Diencephalon (tissue), 1 donor: Measurements from ENCODE around the gene EIF3A. TPM values are rescaled to one million over a fixed set of nuclear protein-coding genes. Genes with fewer than 3 reads are reported as not detected.

Experiments used
- small RNA-seq: library from RNA; depleted of rRNA; stranded (forward); fragments of <200 nt; gene quantifications from one replicate; pipeline ENCODE3, GENCODE V24; 2014
- total RNA-seq: library from RNA; depleted of rRNA; stranded (reverse); fragments of >200 nt; gene quantifications from one replicate; pipeline ENCODE4 v1.2.3, GENCODE V29; 2014

EIF3A gene, protein sequence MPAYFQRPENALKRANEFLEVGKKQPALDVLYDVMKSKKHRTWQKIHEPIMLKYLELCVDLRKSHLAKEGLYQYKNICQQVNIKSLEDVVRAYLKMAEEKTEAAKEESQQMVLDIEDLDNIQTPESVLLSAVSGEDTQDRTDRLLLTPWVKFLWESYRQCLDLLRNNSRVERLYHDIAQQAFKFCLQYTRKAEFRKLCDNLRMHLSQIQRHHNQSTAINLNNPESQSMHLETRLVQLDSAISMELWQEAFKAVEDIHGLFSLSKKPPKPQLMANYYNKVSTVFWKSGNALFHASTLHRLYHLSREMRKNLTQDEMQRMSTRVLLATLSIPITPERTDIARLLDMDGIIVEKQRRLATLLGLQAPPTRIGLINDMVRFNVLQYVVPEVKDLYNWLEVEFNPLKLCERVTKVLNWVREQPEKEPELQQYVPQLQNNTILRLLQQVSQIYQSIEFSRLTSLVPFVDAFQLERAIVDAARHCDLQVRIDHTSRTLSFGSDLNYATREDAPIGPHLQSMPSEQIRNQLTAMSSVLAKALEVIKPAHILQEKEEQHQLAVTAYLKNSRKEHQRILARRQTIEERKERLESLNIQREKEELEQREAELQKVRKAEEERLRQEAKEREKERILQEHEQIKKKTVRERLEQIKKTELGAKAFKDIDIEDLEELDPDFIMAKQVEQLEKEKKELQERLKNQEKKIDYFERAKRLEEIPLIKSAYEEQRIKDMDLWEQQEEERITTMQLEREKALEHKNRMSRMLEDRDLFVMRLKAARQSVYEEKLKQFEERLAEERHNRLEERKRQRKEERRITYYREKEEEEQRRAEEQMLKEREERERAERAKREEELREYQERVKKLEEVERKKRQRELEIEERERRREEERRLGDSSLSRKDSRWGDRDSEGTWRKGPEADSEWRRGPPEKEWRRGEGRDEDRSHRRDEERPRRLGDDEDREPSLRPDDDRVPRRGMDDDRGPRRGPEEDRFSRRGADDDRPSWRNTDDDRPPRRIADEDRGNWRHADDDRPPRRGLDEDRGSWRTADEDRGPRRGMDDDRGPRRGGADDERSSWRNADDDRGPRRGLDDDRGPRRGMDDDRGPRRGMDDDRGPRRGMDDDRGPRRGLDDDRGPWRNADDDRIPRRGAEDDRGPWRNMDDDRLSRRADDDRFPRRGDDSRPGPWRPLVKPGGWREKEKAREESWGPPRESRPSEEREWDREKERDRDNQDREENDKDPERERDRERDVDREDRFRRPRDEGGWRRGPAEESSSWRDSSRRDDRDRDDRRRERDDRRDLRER (N-terminal part only)
- 75.2 TPM for total RNA-seq

DNA sequence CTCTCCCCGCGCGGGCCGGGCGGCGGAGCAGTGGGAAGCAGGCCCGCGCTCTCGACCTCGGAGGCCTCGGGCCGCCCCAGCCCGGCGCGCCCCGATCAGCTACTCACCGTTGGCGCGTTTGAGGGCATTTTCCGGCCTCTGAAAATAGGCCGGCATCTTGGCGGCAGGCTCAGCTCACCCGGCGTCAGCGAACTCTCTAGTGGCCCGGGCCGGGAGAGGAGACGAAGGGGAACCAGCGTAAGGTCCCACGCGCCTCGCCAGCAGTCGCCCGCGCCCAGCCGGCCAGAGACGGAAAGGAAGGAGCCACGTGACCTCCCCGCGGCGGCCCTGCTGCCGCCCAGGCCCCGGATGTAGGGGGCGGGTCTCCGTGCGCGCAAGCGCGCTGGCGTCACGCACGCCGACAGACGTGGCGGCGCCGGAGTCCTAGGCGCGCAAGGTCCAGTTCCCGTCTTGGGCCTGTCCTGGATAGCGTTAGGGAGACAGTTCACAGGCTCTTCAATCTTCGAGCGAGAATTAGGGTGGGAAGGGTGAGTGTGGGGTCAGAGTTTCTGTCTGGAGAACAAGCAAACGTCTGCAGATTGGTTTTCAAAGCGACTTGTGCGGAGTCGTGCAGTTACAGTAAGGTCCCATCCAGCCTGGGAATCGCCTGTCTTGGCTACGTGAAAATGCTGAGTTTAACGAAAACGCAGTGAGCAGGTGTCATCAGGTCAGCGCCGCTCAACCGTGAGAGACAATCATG is at the start of gene EIF3A:
EIF3A (minus strand) TSS at position 297 of the 739 bp plus-strand sequence; CDS start at position 156, 141 bp downstream.

DNA sequence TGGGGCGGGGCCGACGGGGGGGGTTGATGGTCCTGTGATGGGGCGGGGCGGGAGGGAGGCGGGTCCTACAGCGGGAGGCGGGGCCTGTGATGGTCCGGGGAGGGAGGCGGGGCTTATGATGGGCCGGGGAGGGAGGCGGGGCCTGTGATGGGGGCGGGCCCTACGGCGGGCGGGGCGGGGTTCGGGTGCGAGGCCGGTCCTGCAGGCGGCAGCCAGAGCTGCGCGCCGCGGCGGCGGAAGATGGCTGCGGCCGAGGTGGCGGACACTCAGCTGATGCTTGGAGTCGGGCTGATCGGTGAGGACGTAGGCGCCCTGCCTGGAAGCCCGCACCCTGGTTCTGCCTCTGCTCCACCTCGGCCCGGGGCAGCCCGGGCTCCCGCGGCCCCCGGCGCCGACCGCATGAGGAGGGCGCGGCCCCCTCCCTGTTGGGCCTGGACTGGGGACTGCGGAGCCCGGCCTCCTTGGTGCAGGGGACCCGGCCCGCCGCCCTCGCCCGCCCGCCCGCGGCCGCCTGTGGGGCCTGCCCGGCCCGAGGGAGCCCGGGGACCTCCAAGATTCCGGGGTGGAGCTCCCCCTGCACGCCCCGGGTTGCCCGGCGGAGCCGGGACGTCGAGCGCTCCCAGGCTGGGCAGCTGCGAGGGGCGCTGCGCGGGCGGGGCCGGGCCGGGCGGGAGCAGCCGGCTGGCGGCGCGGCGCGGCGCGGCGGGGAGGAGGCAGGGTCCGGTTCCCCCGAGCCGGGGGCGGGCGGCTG is 23.5 kb upstream of the EIF3A start, which contains the start of gene DENND10:
DENND10 (plus strand) TSS at position 211 of the 751 bp plus-strand sequence; CDS start at position 241, 30 bp downstream.

DNA sequence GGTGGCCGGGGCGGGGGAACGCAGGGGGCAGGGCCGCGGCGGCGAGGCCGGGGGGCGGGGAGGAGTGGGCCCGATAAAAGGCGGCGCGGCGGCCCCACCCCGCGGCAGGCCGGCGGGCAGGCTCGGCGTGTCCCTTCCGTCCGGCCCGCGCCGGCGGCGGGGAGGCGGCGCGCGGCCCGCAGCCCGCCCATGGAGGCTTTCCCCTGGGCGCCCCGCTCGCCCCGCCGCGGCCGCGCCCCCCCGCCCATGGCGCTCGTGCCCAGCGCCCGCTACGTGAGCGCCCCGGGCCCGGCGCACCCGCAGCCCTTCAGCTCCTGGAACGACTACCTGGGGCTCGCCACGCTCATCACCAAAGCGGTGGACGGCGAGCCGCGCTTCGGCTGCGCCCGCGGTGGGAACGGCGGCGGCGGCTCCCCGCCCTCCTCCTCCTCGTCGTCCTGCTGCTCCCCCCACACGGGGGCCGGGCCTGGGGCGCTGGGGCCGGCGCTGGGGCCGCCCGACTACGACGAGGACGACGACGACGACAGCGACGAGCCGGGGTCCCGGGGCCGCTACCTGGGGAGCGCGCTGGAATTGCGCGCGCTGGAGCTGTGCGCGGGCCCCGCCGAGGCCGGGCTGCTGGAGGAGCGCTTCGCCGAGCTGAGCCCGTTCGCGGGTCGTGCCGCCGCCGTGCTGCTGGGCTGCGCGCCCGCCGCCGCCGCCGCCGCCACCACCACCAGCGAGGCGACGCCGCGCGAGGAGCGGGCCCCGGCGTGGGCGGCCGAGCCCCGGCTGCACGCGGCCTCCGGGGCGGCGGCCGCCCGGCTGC is 50.8 kb downstream of the EIF3A start, which contains the start of gene NANOS1:
NANOS1 (plus strand) TSS at position 102 of the 808 bp plus-strand sequence; CDS start at position 190, 88 bp downstream.

Small RNA genes within 50 kb of the gene (small RNA-seq; reads per million reads assigned to genes)
- gene AL355598.1 (not detected), gene RF00413 (not detected), gene SNORA19 (not detected)

Other genes with a start within 250 kb of the EIF3A start
- 15.7 TPM for gene NANOS1, start 51.1 kb downstream of the EIF3A start, total RNA-seq
- gene DENND10, start 23.3 kb upstream of the EIF3A start, total RNA-seq = 63.0 TPM
- gene SFXN4, start 84.9 kb upstream of the EIF3A start, total RNA-seq = 21.5 TPM
- gene PRDX3, start 98.0 kb upstream of the EIF3A start, total RNA-seq = 123 TPM
- gene GRK5, start 126.8 kb upstream of the EIF3A start, total RNA-seq = 21.5 TPM